Right atrium auricular region (tissue), 2 donors: ENCODE measurements around the gene USP20. TPM values are rescaled to one million over a fixed set of nuclear protein-coding genes. Genes with fewer than 3 reads are reported as not detected.

Experiments used
- DNase-seq: peaks from one replicate; pipeline ENCODE4 v3.0.0-alpha.2; 2019; ENCODE audit warnings: low spot score
- H3K27ac ChIP-seq, 2 donors: fragments of 200-600 bp; sonication (generic); 1 replicate in 1 of 2; 2 replicates in 1 of 2; pipeline ENCODE4 v1.5.1; 2016 to 2019
- H3K27me3 ChIP-seq, 2 donors: fragments of 200-600 bp; sonication (generic); one replicate each; pipeline versions ENCODE4 v1.5.1 to v1.6.0; 2017 to 2019
- H3K36me3 ChIP-seq: fragments of 200-600 bp; sonication (generic); one replicate; pipeline ENCODE4 v1.5.1; 2016
- H3K4me1 ChIP-seq, 2 donors: fragments of 200-600 bp; sonication (generic); one replicate each; pipeline versions ENCODE4 v1.5.1 to v1.6.0; 2017 to 2019
- H3K4me3 ChIP-seq, 2 donors: fragments of 200-600 bp; sonication (generic); 1 replicate in 1 of 2; 2 replicates in 1 of 2; pipeline ENCODE4 v1.5.1; 2017 to 2019; ENCODE audit warnings: mild to moderate bottlenecking in 1 of 2, moderate library complexity in 1 of 2
- H3K9me3 ChIP-seq, 2 donors: fragments of 200-600 bp; sonication (generic); one replicate each; pipeline ENCODE4 v1.5.1; 2019
- total RNA-seq, 2 donors: library from RNA; depleted of rRNA; stranded (reverse); fragments of >200 nt; gene quantifications; one replicate each; pipeline ENCODE4 v1.1.0, GENCODE V29; 2016
- TF ChIP-seq, protein P1 (sequence below), 2 donors: fragments of 200-600 bp; sonication (generic); IDR thresholded peaks; one replicate each; pipeline ENCODE4 v1.5.1; 2019; ENCODE audit warnings: antibody characterized with exemption in 2 of 2

Gene USP20
- total RNA-seq, 2 donors from 2014 or later = 12.9 to 14.5 TPM

DNA sequence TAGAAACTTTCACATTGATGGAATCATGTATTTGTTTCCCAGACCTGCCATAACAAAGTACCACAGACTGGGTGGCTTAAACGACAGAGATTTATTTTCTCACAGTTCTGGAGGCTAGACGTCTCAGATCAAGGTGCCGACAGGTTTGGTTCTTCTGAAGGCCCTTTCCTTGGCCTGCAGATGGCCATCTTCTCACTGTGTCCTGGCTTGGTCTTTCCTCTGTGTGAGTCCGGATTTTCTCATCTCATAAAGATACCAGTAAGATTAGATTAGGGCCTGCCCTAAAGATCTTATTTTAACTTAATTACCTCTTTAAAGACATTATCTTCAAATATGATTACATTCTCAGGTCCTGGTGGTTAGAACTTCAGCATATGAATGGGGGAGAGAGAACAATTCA lies 5.8 kb downstream of the USP20 start:
- no peak overlapping the region for H3K27ac ChIP-seq
- no peak overlapping the region for H3K4me3 ChIP-seq
- no peaks in the 10 kb centered on the region for H3K9me3 ChIP-seq
- no peaks in the 10 kb centered on the region for H3K27me3 ChIP-seq
- DNase-seq = no peak
- peaks cover 0 to 15% of the 10 kb centered on the region in 2 donors for H3K4me1 ChIP-seq
- TF ChIP-seq, protein P1, sequence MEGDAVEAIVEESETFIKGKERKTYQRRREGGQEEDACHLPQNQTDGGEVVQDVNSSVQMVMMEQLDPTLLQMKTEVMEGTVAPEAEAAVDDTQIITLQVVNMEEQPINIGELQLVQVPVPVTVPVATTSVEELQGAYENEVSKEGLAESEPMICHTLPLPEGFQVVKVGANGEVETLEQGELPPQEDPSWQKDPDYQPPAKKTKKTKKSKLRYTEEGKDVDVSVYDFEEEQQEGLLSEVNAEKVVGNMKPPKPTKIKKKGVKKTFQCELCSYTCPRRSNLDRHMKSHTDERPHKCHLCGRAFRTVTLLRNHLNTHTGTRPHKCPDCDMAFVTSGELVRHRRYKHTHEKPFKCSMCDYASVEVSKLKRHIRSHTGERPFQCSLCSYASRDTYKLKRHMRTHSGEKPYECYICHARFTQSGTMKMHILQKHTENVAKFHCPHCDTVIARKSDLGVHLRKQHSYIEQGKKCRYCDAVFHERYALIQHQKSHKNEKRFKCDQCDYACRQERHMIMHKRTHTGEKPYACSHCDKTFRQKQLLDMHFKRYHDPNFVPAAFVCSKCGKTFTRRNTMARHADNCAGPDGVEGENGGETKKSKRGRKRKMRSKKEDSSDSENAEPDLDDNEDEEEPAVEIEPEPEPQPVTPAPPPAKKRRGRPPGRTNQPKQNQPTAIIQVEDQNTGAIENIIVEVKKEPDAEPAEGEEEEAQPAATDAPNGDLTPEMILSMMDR (IDR thresholded peaks at IDR 0.05) = no peak
- H3K36me3 ChIP-seq = no peaks in the 10 kb centered on the region

DNA sequence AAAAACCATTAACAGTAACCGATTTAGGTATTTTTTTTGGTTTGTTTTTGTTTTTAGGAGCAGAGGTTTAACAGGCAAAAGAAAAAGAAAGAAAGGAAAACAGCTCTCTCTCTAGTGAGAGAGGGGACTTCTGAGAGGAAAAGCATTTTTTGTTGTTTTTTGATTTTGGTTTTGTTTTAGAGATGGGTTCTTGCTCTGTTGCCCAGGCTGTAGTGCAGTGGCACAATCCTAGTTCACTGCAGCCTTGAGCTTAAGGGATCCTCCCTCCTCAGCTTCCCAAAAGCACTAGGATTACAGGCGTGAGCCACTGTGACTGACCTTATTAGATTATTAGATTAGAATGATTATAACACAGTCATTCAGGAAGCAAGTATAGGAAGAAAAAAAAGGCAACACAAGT lies 10.1 kb downstream of the USP20 start:
- peaks cover 4% of the 10 kb centered on the region for H3K36me3 ChIP-seq
- H3K4me3 ChIP-seq = no peak overlapping the region
- no peaks in the 10 kb centered on the region for H3K27me3 ChIP-seq
- TF ChIP-seq, protein P1 (IDR thresholded peaks at IDR 0.05) = no peak
- H3K9me3 ChIP-seq = no peaks in the 10 kb centered on the region
- H3K27ac ChIP-seq = no peak overlapping the region
- DNase-seq = no peak
- no peaks in the 10 kb centered on the region for H3K4me1 ChIP-seq

DNA sequence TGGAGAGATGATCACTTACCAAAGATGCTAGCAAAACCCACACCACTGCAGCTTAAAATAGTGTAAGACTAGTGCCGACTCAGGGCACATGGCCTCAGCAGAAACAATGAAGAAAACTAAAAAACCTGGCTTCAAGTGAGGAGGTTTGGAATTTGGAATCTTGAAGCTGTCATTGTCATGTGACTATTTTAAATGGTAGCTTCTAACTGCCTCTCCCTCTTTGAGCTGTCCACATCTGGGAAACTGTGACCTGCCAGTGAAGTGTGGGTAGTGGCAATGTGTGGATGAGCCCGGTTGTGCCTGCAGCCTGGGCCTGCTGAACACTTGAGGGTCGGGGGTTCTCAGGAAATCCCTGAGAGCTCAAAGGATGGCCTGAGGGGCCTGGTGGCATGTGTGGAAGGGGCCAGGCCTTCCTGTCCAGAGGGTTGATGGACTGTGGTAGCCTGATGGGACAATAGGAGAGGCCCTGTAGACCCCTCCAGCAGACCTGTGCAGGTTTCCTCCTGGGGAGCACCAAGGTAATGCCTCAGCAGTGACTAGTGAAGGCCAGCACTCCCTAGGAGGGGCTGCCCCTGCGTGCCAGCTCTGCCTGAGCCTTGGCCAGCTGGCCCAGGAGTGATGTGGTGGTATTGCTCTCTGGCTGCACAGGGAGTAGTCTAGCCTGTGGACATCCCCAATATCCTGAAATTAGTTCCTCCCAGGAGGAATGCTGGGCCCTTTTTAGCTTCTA lies 13.6 kb downstream of the USP20 start:
- TF ChIP-seq, protein P1 (IDR thresholded peaks at IDR 0.05) = no peak
- Histone ChIP-seq H3K27ac (no peak overlapping the region), H3K9me3 (no peaks in the 10 kb centered on the region), H3K36me3 (peaks cover 29% of the 10 kb centered on the region), H3K4me3 (no peak overlapping the region), H3K4me1 (no peaks in the 10 kb centered on the region), H3K27me3 (no peaks in the 10 kb centered on the region)
- DNase-seq = no peak

DNA sequence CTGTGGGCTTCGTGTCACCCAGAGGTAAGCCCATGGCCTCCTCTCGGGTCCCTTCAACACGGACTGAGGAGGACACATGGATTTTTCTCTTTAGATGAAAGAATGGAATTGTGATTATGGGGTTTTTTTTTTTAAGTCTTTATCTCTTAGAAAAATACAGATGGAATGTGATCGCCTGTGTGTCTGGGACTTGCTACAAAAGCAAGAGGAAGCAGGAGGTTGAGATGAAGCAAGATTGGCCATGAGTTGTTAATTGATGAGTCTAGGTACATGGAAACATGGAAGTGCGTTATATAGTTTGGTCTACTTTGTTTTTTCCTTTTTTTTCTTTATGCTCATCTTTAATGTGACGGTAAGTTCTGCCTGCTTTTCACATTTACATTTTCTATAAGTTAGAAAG lies 14.6 kb downstream of the USP20 start:
- TF ChIP-seq, protein P1 (IDR thresholded peaks at IDR 0.05) = no peak
- H3K27ac ChIP-seq = no peak overlapping the region
- no peak overlapping the region for H3K4me3 ChIP-seq
- H3K36me3 ChIP-seq = peaks cover 39% of the 10 kb centered on the region
- no peaks in the 10 kb centered on the region for H3K9me3 ChIP-seq
- DNase-seq = no peak
- no peaks in the 10 kb centered on the region for H3K27me3 ChIP-seq
- no peaks in the 10 kb centered on the region for H3K4me1 ChIP-seq

DNA sequence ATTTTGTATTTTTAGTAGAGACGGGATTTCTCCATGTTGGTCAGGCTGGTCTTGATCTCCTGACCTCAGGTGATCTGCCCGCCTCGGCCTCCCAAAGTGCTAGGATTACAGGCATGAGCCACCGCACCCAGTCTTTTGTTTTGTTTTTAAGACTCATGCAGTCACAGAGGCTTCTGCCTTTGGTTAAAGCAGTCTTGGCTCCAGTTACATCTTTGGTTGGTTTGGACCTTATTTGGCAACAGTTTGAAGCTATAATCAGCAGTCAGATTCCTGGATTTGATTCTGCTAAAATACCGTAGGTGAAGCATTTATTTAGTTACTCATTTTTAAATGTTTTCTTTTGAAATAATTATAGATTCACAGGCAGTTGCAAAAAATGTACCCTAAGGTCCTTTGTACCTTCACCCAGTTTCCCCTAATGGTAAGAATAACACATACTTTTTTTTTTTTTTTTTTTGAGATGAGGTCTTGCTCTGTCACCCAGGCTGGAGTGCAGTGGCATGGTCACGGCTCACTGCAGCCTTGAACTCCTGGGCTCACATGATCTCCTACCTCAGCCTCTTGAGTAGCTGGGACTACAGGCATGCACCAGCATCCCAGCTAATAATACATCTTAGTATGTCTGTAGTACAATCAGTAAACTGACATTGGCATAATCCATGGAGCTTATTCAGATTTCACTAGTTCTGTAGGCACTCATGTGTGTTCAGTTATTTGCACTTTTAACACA lies 15.7 kb downstream of the USP20 start:
- no peaks in the 10 kb centered on the region for H3K9me3 ChIP-seq
- H3K4me3 ChIP-seq = no peak overlapping the region
- TF ChIP-seq, protein P1 (IDR thresholded peaks at IDR 0.05) = no peak
- H3K36me3 ChIP-seq = peaks cover 39% of the 10 kb centered on the region
- H3K27ac ChIP-seq = no peak overlapping the region
- DNase-seq = no peak
- H3K27me3 ChIP-seq = no peaks in the 10 kb centered on the region
- H3K4me1 ChIP-seq = no peaks in the 10 kb centered on the region
